HG03439 (cell line): ENCODE results near the gene ZBTB25.
"Not testable (repeated sequence)": the region's sequence is repeated elsewhere in the genome, so short reads cannot be mapped to it uniquely, and the experiment has no call there.

Source experiments
- ATAC-seq: cut with Tn5 transposase; IDR thresholded peaks from one replicate; pipeline ENCODE4 v1.9.1; 2021; ENCODE audit warnings: mild to moderate bottlenecking, moderate library complexity; ENCODE audit not compliant: unreplicated experiment

ZBTB25 gene

GRCh38 chr14:64503434-64504309 is at the start of gene ZBTB25:
Gene ZBTB25 (minus strand): TSS chr14:64503838. CDS start chr14:64490533, 13,305 bp downstream.
- peak; percentile 64 for ATAC-seq

- ATAC-seq: no peak
Observed at GRCh38 chr14:64550621-64551333, 47.1 kb upstream of the ZBTB25 start.

GRCh38 chr14:64549791-64550620 is 46.4 kb upstream of the ZBTB25 start, which contains the start of gene PPP1R36:
Gene PPP1R36 (plus strand): TSS chr14:64549961. CDS start chr14:64549998, 37 bp downstream.
- ATAC-seq: no peak

- no peak for ATAC-seq
Observed at GRCh38 chr14:64549016-64549415, 45.4 kb upstream of the ZBTB25 start.

GRCh38 chr14:64544607-64545312 is 41.1 kb upstream of the ZBTB25 start:
- no peak for ATAC-seq

GRCh38 chr14:64542836-64543201 is 39.2 kb upstream of the ZBTB25 start:
- no peak for ATAC-seq

GRCh38 chr14:64541972-64542835 is 38.6 kb upstream of the ZBTB25 start:
- no peak for ATAC-seq

- no peak for ATAC-seq
Observed at GRCh38 chr14:64541261-64541971, 37.8 kb upstream of the ZBTB25 start.

- peak; percentile 96 for ATAC-seq
Observed at GRCh38 chr14:64540208-64541202, 36.9 kb upstream of the ZBTB25 start, which contains the start of gene HSPA2. Gene HSPA2 (plus strand): TSS chr14:64540741. CDS start chr14:64540850, 109 bp downstream.

- no peak for ATAC-seq
Observed at GRCh38 chr14:64536488-64537245, 33.0 kb upstream of the ZBTB25 start.

- no peak for ATAC-seq
Observed at GRCh38 chr14:64531567-64531966, 27.9 kb upstream of the ZBTB25 start.

GRCh38 chr14:64525354-64525753 is 21.7 kb upstream of the ZBTB25 start:
- no peak for ATAC-seq

GRCh38 chr14:64522591-64523355 is 19.1 kb upstream of the ZBTB25 start:
- ATAC-seq: no peak

GRCh38 chr14:64520699-64521098 is 17.1 kb upstream of the ZBTB25 start:
- no peak for ATAC-seq

- ATAC-seq: no peak
Observed at GRCh38 chr14:64518229-64518628, 14.6 kb upstream of the ZBTB25 start.

- not testable (repeated sequence) for ATAC-seq
Observed at GRCh38 chr14:64517667-64518066, 14.0 kb upstream of the ZBTB25 start.
